Measurements from ENCODE around the gene PTBP1. TPM values are rescaled to one million over a fixed set of nuclear protein-coding genes. Genes with fewer than 3 reads are reported as not detected.

The PTBP1 gene
- total RNA-seq, 1 experiment from 2014 or later, result 680 TPM

GRCh38 chr19:781800-782184 lies 15.5 kb upstream of the PTBP1 start:
- ChIA-PET POLR2A (interaction anchor here (1.4 kb wide), 1 partner anchor 17 kb away, joined by 4 read pairs; no protein-coding TSS in a partner anchor), CTCF (interaction anchor here (0.6 to 1.8 kb wide), 3 partner anchors 9 to 75 kb away, joined by 3 to 9 read pairs (median 6); no protein-coding TSS in a partner anchor)
- TF ChIP-seq, protein P1, sequence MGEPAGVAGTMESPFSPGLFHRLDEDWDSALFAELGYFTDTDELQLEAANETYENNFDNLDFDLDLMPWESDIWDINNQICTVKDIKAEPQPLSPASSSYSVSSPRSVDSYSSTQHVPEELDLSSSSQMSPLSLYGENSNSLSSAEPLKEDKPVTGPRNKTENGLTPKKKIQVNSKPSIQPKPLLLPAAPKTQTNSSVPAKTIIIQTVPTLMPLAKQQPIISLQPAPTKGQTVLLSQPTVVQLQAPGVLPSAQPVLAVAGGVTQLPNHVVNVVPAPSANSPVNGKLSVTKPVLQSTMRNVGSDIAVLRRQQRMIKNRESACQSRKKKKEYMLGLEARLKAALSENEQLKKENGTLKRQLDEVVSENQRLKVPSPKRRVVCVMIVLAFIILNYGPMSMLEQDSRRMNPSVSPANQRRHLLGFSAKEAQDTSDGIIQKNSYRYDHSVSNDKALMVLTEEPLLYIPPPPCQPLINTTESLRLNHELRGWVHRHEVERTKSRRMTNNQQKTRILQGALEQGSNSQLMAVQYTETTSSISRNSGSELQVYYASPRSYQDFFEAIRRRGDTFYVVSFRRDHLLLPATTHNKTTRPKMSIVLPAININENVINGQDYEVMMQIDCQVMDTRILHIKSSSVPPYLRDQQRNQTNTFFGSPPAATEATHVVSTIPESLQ (CRISPR knock-in tag; IDR thresholded peaks at IDR 0.05), result no peak
- TF ChIP-seq ATF1 (CRISPR knock-in tag; IDR thresholded peaks at IDR 0.05) (no peak), ZNF138 (CRISPR knock-in tag; conservative IDR thresholded peaks at IDR 0.05) (no peak), E2F4 (CRISPR knock-in tag; IDR thresholded peaks at IDR 0.05; ENCODE audit: borderline replicate concordance, low read depth) (no peak), NR1H2 (CRISPR knock-in tag; IDR thresholded peaks at IDR 0.05) (no peak), JUN (CRISPR knock-in tag; IDR thresholded peaks at IDR 0.05) (no peak), TEAD4 (CRISPR knock-in tag; IDR thresholded peaks at IDR 0.05) (no peak)
- H3K4me3 Mint-ChIP-seq, result peak overlapping the region; percentile 55; the same call in 1 of the 2 replicates
- ATAC-seq (no peak; the same call in 1 of the 2 replicates), DNase-seq (ENCODE audit: low spot score) (no peak)
- H3K27ac Mint-ChIP-seq, result peak overlapping the region; percentile 96; the same call in 1 of the 2 replicates
- no peaks in the 10 kb centered on the region for H3K27me3 Mint-ChIP-seq (ENCODE audit: low read depth)
- no peaks in the 10 kb centered on the region for H3K9me3 Mint-ChIP-seq
- peaks cover 24% of the 10 kb centered on the region for H3K4me1 Mint-ChIP-seq
- no peaks in the 10 kb centered on the region for H3K36me3 Mint-ChIP-seq

- H3K4me3 Mint-ChIP-seq, result peak overlapping the region; percentile 55
- H3K27ac Mint-ChIP-seq, result peak overlapping the region; percentile 96
- ATAC-seq (peak; percentile 91), DNase-seq (ENCODE audit: low spot score) (peak; percentile 68)
- H3K36me3 Mint-ChIP-seq, result no peaks in the 10 kb centered on the region
- no peaks in the 10 kb centered on the region for H3K27me3 Mint-ChIP-seq (ENCODE audit: low read depth)
- ChIA-PET POLR2A (interaction anchor here (0.6 to 1.4 kb wide), 2 partner anchors 17 to 56 kb away, joined by 3 to 4 read pairs; no protein-coding TSS in a partner anchor), CTCF (interaction anchor here (0.6 to 1.8 kb wide), 4 partner anchors 10 to 103 kb away, joined by 3 to 9 read pairs (median 5); no protein-coding TSS in a partner anchor)
- no peaks in the 10 kb centered on the region for H3K9me3 Mint-ChIP-seq
- peaks cover 24% of the 10 kb centered on the region for H3K4me1 Mint-ChIP-seq
- peak; percentile 81 for TF ChIP-seq ZNF423 (CRISPR knock-in tag; IDR thresholded peaks at IDR 0.05)
- TF ChIP-seq, protein P2, sequence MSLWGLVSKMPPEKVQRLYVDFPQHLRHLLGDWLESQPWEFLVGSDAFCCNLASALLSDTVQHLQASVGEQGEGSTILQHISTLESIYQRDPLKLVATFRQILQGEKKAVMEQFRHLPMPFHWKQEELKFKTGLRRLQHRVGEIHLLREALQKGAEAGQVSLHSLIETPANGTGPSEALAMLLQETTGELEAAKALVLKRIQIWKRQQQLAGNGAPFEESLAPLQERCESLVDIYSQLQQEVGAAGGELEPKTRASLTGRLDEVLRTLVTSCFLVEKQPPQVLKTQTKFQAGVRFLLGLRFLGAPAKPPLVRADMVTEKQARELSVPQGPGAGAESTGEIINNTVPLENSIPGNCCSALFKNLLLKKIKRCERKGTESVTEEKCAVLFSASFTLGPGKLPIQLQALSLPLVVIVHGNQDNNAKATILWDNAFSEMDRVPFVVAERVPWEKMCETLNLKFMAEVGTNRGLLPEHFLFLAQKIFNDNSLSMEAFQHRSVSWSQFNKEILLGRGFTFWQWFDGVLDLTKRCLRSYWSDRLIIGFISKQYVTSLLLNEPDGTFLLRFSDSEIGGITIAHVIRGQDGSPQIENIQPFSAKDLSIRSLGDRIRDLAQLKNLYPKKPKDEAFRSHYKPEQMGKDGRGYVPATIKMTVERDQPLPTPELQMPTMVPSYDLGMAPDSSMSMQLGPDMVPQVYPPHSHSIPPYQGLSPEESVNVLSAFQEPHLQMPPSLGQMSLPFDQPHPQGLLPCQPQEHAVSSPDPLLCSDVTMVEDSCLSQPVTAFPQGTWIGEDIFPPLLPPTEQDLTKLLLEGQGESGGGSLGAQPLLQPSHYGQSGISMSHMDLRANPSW (CRISPR knock-in tag; conservative IDR thresholded peaks at IDR 0.05; ENCODE audit: low read depth), result no peak
- no peak for TF ChIP-seq USF1 (CRISPR knock-in tag; IDR thresholded peaks at IDR 0.05)
- TF ChIP-seq E2F1 (CRISPR knock-in tag; IDR thresholded peaks at IDR 0.05), result no peak
- TF ChIP-seq ARID4B (CRISPR knock-in tag; IDR thresholded peaks at IDR 0.05; ENCODE audit: borderline replicate concordance), result no peak
- TF ChIP-seq SP1 (CRISPR knock-in tag; conservative IDR thresholded peaks at IDR 0.05), result peak; percentile 34; the same call in 1 of the 2 replicates
- no peak for TF ChIP-seq ZBTB43 (CRISPR knock-in tag; IDR thresholded peaks at IDR 0.05)
- TF ChIP-seq ETV6 (CRISPR knock-in tag; IDR thresholded peaks at IDR 0.05), result no peak
- TF ChIP-seq FOXP1 (CRISPR knock-in tag; IDR thresholded peaks at IDR 0.05; ENCODE audit: borderline replicate concordance), result 0 out of 2 replicates have a peak, but pooled peaks have one; percentile 64
- peak; percentile 72; the same call in 1 of the 2 replicates for TF ChIP-seq TEAD1 (CRISPR knock-in tag; IDR thresholded peaks at IDR 0.05)
- no peak for TF ChIP-seq ZNF317 (CRISPR knock-in tag; IDR thresholded peaks at IDR 0.05; ENCODE audit: borderline replicate concordance, low read depth)
Observed at GRCh38 chr19:782185-782877, 14.9 kb upstream of the PTBP1 start.
